LNCaP clone FGC (cell line): ENCODE measurements around the gene GALNTL6.

Experiments
- DNase-seq: peaks from one replicate; pipeline ENCODE4 v3.0.0-alpha.2; 2011; ENCODE audit warnings: low read depth
- H3K4me3 ChIP-seq: 2 replicates; pipeline ENCODE4 v1.5.1; 2011; ENCODE audit warnings: mild to moderate bottlenecking, low read depth, low read length, control low read depth
- TF ChIP-seq, protein P1 (sequence below): IDR thresholded peaks from 2 replicates; pipeline ENCODE4 v1.5.1; 2012; ENCODE audit warnings: mild to moderate bottlenecking; ENCODE audit not compliant: control insufficient read depth, insufficient read depth; ENCODE audit errors: extremely low read depth

The GALNTL6 gene

DNA sequence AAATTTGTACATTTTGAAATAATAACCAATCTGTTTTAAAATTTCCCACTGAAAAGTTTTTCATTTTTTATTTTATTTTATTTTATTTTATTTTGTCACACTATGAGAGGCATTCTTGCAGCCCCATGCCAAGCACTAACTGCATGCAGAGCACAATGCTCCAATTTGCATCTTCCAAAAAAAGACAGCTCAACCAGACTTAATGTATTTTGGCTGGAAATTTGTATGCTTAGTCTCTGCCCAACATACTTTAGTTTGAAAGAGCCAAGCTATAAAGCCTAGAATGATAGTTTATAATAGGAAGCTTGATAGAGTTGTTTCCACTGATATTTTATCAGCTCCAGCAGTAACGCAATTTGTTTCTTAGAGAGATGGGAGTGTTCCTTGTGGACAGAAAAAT, 235.5 kb downstream of the GALNTL6 start:
- no peak for DNase-seq
- TF ChIP-seq, protein P1, sequence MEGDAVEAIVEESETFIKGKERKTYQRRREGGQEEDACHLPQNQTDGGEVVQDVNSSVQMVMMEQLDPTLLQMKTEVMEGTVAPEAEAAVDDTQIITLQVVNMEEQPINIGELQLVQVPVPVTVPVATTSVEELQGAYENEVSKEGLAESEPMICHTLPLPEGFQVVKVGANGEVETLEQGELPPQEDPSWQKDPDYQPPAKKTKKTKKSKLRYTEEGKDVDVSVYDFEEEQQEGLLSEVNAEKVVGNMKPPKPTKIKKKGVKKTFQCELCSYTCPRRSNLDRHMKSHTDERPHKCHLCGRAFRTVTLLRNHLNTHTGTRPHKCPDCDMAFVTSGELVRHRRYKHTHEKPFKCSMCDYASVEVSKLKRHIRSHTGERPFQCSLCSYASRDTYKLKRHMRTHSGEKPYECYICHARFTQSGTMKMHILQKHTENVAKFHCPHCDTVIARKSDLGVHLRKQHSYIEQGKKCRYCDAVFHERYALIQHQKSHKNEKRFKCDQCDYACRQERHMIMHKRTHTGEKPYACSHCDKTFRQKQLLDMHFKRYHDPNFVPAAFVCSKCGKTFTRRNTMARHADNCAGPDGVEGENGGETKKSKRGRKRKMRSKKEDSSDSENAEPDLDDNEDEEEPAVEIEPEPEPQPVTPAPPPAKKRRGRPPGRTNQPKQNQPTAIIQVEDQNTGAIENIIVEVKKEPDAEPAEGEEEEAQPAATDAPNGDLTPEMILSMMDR: no peak

DNA sequence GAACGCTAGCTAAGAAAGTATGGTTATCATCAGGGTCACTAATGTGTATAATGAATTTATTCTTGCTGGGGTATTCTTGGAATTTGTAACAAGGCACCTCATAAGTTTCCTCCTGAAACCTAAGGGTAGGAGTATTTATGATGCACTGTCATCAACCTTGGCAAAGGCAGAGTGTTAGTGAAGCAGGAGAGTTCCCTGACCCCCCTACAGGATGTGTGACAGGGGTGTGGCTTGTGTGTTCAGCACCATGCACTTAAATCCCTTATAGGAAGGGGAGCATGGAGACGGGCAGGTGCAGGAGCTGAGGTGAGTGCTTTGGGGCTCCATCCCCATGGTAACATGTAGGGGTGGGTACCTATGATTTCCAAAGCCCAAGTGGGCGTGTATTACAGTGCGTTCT, 237.7 kb downstream of the GALNTL6 start:
- no peak for DNase-seq
- TF ChIP-seq, protein P1: no peak
- H3K4me3 ChIP-seq: no peak overlapping the region

More for the DNA sequence above, 235.5 kb downstream of the GALNTL6 start:
- no peak overlapping the region for H3K4me3 ChIP-seq

DNA sequence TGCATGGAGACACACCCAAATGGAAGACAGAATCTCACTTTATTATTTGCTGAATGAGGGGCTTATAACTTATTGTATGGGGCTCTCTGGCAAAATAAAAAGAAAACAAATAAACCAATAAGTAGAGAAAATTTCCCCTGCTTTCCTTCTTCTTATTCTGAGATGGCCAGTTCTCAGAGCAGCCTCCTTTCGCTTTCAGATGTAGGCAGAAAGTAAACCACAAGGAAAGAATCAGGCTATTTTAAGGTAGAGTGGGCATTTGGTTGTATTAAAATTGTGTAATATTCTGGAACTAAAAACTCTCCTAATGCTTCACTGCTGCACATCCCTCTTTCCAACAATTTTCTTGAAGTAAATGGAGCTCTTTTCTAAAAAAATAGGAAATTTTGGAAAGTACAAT, 241.8 kb downstream of the GALNTL6 start:
- no peak for DNase-seq

DNA sequence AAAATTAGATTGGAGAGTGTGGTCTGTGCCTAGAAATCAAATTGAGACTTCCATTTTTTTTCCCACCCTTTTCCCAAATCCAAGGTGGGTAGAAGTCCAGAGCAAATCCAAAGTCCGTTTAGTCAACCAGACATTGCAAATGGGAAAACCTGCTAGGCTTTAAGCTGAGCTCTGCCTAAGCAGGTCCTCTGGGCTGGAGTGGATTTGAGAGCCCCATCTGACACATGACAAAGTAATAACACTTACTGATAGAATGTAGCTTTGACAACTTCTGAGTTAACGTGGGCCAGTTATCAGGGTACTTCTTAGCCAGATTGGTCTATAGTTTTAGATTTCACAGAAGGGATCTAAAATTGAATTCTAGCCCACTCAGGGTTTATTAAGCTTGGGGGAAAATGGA, 242.3 kb downstream of the GALNTL6 start:
- H3K4me3 ChIP-seq: no peak overlapping the region
- TF ChIP-seq, protein P1: no peak
- DNase-seq: no peak

More for the DNA sequence above, 241.8 kb downstream of the GALNTL6 start:
- H3K4me3 ChIP-seq: no peak overlapping the region
- TF ChIP-seq, protein P1: no peak

DNA sequence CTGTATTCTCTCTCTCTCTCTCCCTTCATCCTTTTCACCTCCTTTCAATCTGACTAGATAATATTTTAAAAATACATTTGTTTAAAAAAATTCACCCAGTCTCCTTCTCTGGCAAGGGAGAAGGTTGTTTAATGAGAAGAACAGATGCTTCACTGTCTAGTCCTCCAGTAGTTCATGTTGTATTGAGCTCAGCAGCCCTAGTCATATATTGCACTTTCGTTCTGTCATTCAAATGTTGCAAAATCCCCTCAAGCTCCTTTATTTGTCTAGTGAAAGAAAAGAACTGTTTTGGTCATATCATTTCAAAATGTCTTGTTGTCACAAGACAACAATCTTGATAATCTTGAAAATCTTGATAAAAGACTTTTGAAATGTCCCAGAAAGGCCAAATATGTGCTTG, 248.0 kb downstream of the GALNTL6 start:
- H3K4me3 ChIP-seq: no peak overlapping the region
- TF ChIP-seq, protein P1: no peak
- no peak for DNase-seq

DNA sequence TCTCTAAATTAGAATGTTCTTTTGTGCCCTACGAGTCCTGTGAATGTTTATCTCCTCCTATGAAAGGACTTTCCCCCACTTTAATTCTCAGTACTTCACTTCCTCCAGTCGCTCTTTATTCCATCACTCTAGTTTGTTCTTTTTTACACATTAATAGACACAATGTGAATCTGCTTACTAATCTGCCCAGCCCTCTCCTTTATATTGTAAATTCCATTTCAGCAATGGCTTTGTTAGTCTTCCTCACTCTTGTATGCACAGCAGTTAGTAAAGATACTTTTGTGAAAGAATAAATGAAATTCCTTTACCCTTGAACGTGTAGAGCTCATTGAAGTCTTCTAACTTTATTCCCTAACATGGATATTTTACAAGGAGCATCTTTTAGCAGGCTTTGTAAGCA, 255.3 kb downstream of the GALNTL6 start:
- H3K4me3 ChIP-seq: no peak overlapping the region
- DNase-seq: no peak
- TF ChIP-seq, protein P1: no peak

DNA sequence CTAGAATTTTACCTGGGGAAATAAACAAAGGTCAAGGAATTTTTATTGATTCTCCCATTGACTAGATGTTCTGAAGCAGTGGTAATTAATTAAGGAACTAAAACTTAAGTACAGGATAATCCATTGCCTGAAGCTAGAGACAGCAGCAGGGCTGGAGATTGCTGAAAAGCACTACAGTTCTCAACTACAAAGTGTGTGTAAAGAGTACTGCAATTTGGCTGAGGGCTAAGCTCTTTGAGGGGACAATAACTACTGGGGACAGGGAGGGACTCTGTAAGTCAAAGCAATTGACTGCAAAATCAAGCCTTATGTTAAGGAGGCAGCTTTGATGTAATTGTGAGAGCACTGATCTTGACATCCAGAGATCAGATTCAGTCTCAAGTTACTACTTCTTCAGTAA, 260.4 kb downstream of the GALNTL6 start:
- TF ChIP-seq, protein P1: no peak
- no peak for DNase-seq
- H3K4me3 ChIP-seq: no peak overlapping the region
